AG09319 (cell line): ENCODE results near the gene IDI1.

Source experiments
- DNase-seq: peaks from one replicate; pipeline ENCODE4 v3.0.0-alpha.2; 2010; ENCODE audit warnings: low read depth; ENCODE audit errors: extremely low read depth
- TF ChIP-seq, protein P1 (sequence below): IDR thresholded peaks from 2 replicates; pipeline ENCODE4 v1.5.1; 2011; ENCODE audit warnings: low read depth, mild to moderate bottlenecking, inconsistent platforms, low read length, moderate library complexity

The IDI1 gene

DNA sequence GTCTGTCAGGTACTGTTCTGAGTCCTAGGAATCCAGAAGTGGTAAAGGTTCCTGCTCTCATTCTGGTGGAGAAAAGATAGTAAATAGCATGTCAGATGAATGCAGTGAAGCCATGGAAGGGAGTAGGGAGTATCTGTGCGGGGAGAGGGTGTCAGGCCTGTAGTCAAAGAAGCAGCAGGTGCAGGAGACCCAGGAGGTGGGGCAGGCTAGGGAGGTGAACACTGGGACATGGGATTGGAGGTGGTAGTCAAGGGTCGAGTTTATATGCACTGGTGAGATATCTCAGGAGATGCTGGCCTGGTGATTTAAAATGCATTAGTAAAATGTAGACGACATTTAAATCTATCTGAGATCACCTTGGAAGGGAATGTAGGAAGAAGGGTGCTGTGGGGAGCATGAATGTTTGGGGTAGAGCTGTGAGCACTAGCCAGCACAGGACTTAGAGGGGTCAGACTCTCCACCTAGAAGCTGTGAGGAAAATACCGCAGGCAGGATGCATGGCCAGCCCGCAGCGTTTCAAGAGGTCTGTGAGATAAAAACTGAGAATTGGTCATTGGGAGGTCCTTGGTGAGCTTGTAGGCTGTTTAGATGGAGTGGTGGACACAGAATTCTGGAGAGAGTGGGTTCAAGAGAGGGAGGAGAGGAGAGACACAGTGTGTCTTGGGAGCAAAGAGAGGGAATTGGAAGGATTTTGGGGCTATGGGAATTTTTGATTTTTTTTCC lies 53.9 kb downstream of the IDI1 start:
- TF ChIP-seq, protein P1, sequence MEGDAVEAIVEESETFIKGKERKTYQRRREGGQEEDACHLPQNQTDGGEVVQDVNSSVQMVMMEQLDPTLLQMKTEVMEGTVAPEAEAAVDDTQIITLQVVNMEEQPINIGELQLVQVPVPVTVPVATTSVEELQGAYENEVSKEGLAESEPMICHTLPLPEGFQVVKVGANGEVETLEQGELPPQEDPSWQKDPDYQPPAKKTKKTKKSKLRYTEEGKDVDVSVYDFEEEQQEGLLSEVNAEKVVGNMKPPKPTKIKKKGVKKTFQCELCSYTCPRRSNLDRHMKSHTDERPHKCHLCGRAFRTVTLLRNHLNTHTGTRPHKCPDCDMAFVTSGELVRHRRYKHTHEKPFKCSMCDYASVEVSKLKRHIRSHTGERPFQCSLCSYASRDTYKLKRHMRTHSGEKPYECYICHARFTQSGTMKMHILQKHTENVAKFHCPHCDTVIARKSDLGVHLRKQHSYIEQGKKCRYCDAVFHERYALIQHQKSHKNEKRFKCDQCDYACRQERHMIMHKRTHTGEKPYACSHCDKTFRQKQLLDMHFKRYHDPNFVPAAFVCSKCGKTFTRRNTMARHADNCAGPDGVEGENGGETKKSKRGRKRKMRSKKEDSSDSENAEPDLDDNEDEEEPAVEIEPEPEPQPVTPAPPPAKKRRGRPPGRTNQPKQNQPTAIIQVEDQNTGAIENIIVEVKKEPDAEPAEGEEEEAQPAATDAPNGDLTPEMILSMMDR = no peak
- DNase-seq = no peak

DNA sequence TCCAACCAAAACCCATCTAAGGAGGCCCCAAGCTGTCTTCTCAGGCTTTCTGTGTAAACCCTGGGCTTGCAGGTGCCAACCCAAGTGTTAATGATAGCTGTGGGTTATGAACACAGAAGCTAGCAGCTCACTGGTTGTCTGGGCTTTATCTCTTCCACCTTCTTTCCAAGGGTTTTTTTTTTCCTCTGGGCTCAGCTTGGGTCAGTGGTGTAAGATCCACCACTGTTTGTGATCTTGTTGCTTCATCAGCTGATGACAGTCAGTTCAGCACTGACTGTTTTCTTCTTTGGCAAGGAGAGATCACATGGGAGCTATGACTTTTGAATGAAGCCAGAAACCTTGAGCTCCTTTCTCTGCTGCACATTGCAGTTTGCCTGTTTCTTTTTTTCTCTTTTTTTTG lies 56.0 kb downstream of the IDI1 start:
- DNase-seq = no peak
- TF ChIP-seq, protein P1 = no peak

DNA sequence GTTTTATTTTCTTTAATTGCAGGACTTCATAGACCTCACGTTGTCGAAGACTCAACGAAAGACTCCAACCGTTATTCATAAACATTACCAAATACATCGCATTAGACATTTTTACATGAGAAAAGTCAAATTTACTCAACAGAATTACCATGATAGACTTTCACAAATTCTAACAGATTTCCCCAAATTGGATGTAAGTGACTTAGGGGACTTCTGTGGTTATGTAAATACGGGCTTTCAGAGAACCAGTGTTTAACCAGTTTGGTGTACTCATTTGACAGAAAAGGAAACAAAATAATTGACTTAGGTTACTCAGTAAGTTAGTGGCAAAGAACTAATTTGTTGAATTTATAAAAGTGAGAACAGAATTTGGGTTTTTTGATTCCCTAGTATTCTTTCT lies 56.5 kb downstream of the IDI1 start:
- DNase-seq = no peak
- TF ChIP-seq, protein P1 = no peak

DNA sequence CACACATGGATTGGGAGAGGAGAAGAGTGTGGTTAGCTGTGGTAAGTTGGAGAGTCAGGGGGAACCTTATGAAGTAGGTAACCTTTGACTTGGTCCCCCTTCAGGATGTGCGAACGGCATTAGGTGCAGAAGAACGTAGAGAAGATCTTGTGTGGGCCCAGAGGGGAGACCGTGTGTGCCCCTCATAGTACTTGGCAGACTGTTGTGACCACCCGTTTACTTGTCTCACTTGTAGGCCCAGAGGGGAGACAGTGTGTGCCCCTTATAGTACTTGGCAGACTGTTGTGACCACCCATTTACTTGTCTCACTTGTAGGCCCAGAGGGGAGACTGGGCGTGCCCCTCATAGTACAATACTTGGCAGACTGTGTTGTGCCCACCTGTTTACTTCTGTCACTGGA lies 58.1 kb downstream of the IDI1 start:
- DNase-seq = no peak
- TF ChIP-seq, protein P1 = no peak
